ENCODE measurements around the gene PLIN5.

The PLIN5 gene

DNA sequence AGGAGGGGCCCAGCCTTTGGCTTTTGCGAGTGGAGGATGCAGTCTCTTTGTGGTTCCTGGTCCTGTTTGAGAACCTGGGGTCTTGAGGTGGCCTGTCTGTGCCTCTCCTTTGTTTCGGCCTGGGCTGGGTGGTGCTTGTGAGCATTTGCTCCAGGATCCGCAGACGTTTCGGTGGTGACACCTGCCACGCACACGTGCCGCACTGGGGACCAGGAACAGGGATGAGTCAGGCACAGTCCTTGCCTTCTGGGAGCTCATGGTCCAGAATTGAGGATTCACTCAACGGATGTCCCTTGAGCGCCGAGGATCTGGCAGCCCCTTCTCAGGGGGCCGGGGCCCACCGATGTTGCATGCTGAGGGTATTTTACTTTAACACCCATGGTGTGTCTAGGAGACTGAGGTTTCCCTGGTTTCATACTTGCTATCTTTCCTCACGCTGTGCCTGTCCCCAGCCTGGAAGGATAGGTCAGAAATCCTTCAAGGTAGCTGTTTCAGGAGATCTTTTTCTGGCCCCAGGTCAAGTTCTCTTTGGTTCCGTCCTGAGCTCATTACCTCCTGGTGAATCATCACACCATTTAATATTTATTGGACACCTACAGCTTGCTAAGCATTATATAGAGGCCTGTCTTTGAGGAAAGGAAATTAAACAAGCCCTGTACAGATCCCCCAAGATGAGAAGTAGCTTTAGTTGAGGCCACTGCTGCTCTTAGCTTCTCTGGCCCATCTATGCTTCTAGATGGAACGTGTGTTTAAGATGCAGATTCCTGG lies 57.8 kb downstream of the PLIN5 start:
- no peak for DNase-seq

DNA sequence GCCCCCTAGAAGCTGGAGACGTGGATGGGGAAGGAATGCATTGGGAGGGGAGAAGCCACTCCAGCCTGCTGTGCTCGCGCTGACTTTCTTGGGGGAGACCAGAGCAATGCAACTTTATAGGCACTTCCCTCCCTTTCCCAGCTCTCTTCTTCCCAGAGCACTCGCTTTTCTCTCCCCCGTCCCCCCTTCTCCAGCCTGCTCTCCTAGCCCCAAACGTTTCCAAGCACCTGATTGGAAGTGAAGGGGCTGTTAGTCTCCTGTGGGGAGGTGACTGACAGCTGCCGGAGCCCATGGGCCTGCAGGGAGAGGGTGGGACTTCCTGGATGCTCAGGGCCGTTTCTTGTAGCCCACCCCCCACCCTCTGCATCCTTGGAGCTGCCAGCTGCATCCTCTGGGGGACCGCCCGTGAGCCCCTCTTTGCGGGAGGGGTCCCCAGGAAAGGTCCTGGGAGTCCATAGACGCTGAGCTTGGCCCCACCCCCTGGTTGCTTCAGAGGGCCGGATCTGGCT lies 60.5 kb downstream of the PLIN5 start:
- DNase-seq, result peak; percentile 91

DNA sequence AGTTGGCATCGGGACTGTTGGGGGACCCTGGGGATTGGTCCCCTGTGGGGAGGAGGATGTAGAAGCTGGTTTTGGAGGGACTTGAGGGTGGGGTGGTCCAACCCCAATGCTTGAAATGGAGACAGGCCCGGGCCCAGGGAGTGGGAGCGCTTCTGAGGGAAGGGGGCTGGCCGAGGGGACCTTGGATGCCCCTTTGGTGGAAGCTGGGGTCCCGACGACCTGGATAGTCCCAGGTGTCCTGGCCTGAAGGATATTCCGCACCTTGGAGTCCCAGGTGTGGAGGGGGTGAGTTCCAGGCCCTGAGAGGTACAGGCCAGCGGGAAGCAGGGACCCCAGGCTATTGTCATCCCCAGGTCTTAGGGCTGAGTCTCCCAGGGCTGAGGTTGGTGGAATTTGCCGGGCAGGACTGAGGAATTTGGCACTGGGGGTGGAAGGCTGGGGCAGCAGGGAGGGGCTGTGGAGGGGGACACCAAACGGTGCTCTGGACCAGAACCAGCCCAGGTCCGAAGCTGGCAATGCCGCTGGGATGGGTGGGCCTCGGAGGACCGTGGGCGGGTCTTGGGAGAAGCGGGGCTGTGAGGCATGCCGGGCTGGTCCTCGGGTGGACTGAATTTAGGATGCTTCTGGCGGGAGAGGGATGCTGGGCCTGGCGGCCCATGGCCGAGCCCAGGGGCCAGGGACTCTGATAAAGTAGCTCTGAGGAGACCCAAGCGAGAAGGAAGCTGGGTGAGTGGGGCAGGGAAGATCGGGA lies 61.1 kb downstream of the PLIN5 start:
- no peak for DNase-seq

GRCh38 chr19:4473011-4473762 lies 61.8 kb downstream of the PLIN5 start:
- DNase-seq, result no peak

Data from islet precursor cell (in vitro differentiated cells).